IPS-18a (cell line): Measurements from ENCODE around the gene PERCC1.

ENCODE experiments used
- H3K27ac ChIP-seq: one replicate; pipeline ENCODE4 v1.5.1; 2013; ENCODE audit warnings: low read length
- H3K27me3 ChIP-seq: one replicate; pipeline ENCODE4 v1.6.1; 2013; ENCODE audit warnings: mild to moderate bottlenecking, low read length; ENCODE audit not compliant: control insufficient read depth, insufficient read depth
- H3K36me3 ChIP-seq: one replicate; pipeline ENCODE4 v1.6.1; 2013; ENCODE audit warnings: low read depth, low read length; ENCODE audit not compliant: control insufficient read depth
- H3K4me1 ChIP-seq: one replicate; pipeline ENCODE4 v1.6.1; 2013; ENCODE audit warnings: low read depth, low read length; ENCODE audit not compliant: control insufficient read depth
- H3K4me3 ChIP-seq: one replicate; pipeline ENCODE4 v1.5.1; 2013; ENCODE audit warnings: low read length
- H3K9ac ChIP-seq: one replicate; pipeline ENCODE4 v1.6.1; 2013; ENCODE audit warnings: mild to moderate bottlenecking, low read length, moderate library complexity
- H3K9me3 ChIP-seq: one replicate; pipeline ENCODE4 v1.6.1; 2013; ENCODE audit warnings: low read depth, low read length; ENCODE audit not compliant: control insufficient read depth

Gene PERCC1

DNA sequence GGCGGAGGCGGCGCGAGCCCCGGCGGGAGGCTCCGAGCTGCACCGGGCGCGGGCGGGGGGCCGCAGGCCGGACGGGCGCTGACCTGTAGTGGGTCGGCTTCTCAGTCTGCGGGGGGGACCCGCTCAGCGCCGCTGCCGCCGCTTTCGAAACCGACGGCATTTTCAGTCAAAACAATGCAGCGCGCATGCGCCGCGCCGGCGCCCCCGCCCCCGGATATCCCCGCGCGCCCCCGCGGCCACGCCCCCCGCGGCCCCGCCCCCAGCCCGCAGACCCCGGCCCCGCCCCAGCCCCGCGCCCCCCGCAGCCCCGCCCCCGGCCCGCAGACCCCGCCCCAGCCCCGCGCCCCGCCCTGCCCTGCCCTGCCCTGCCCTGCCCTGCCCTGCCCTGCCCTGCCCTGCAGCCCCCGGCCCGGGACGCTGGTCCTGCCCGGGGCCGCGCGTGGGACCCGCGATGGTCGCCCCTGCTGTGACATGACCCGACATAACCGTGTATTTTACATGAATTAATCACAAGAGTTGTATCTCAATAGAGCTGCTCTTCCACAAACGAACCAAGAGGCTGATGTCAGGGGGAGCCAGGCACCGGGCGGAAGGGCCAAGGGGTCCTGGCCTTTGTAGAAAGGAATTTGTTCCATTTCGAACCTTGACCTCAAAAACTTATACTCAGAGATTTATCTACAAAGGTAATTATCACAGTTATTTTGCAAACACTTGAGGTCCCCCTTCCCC, 16.2 kb upstream of the PERCC1 start, which contains the start of gene UNKL:
Gene UNKL (minus strand): TSS at position 173 of the 729 bp plus-strand sequence. CDS start 13 bp downstream, at position 160.
- Histone ChIP-seq H3K27ac (no peak within 1 kb of the TSS), H3K36me3 (no peaks in the 10 kb centered on the region), H3K9ac (peak within 1 kb of the TSS; percentile 22), H3K9me3 (no peaks in the 10 kb centered on the region), H3K4me3 (peak within 1 kb of the TSS; percentile 68), H3K4me1 (no peaks in the 10 kb centered on the region), H3K27me3 (no peaks in the 10 kb centered on the region)

DNA sequence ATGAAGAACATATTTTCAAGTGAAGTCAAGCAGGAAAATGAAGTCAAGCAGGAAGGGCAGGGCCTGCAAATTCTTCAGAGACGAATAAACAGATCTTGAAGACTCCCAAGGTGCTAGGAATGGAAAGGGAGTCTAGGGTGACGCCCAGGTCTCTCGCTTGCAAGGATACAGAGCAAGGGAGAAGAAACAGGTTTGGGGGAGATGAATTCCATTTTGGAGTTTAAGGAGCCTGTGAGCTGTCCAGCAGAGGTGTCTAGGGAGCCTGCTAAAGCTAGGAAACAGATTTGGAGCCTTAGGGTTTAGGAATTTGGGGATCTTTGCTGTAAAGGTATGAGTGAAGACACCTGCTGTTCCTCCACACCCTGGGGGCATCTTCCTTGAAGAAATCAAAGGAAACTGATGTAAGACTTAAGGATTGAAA, 14.3 kb upstream of the PERCC1 start:
- no peaks in the 10 kb centered on the region for H3K27me3 ChIP-seq
- H3K4me1 ChIP-seq, result no peaks in the 10 kb centered on the region
- H3K36me3 ChIP-seq, result no peaks in the 10 kb centered on the region
- H3K27ac ChIP-seq, result no peak overlapping the region
- no peak overlapping the region for H3K9ac ChIP-seq
- H3K9me3 ChIP-seq, result no peaks in the 10 kb centered on the region
- no peak overlapping the region for H3K4me3 ChIP-seq

GRCh38 chr16:1420111-1420539, 10.8 kb upstream of the PERCC1 start:
- H3K27ac ChIP-seq, result no peak overlapping the region
- H3K4me1 ChIP-seq, result no peaks in the 10 kb centered on the region
- H3K36me3 ChIP-seq, result no peaks in the 10 kb centered on the region
- no peaks in the 10 kb centered on the region for H3K27me3 ChIP-seq
- H3K9me3 ChIP-seq, result no peaks in the 10 kb centered on the region
- H3K4me3 ChIP-seq, result peak overlapping the region; percentile 79
- peak overlapping the region; percentile 76 for H3K9ac ChIP-seq

- no peak overlapping the region for H3K9ac ChIP-seq
- H3K4me1 ChIP-seq, result no peaks in the 10 kb centered on the region
Observed at GRCh38 chr16:1422076-1422475, 8.8 kb upstream of the PERCC1 start.

GRCh38 chr16:1424028-1424427, 6.8 kb upstream of the PERCC1 start:
- H3K36me3 ChIP-seq, result no peaks in the 10 kb centered on the region
- no peaks in the 10 kb centered on the region for H3K4me1 ChIP-seq
- no peaks in the 10 kb centered on the region for H3K27me3 ChIP-seq
- no peak overlapping the region for H3K4me3 ChIP-seq
- no peak overlapping the region for H3K27ac ChIP-seq
- no peaks in the 10 kb centered on the region for H3K9me3 ChIP-seq
- H3K9ac ChIP-seq, result no peak overlapping the region

More at GRCh38 chr16:1422076-1422475, 8.8 kb upstream of the PERCC1 start:
- no peak overlapping the region for H3K4me3 ChIP-seq
- no peaks in the 10 kb centered on the region for H3K27me3 ChIP-seq
- no peaks in the 10 kb centered on the region for H3K9me3 ChIP-seq
- no peaks in the 10 kb centered on the region for H3K36me3 ChIP-seq
- no peak overlapping the region for H3K27ac ChIP-seq

DNA sequence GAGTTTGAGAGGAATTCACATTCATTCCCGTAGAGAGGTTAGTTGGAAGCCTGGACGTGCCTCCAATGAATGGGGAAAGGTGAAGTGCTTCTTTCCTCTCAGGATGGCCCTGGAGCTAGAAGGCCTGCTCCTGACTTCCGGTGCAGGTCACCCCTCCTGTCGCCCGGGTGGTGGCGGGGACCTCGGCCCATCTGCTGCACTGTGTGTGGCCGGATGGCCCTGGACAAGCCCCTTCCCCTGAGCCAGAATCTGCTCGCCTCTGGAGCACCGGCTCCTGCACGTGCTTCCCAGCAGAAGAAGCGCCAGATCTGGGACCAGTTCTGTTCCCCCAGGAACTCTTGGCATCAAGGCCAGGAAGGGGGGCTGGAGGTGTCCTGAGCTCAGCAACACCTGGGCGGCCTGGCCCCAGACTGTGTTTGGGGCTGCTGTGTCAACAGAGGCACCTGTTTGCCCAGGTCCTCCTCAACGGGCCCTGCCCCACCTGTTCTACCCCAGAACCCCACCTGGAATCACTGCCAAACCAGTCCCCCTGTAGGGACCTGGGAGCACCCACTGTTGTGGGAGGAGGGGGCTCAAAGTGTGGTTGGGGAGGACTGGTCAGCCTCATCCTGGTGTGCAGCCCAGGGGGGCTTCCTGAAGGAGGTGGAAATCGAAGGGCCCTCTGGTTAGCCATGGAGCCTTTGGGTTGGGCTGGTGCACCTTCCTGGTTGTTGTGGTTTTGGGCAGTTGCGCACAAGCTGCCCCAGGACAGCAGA, 5.1 kb upstream of the PERCC1 start:
- no peaks in the 10 kb centered on the region for H3K4me1 ChIP-seq
- H3K27ac ChIP-seq, result no peak overlapping the region
- H3K27me3 ChIP-seq, result no peaks in the 10 kb centered on the region
- H3K36me3 ChIP-seq, result no peaks in the 10 kb centered on the region
- no peak overlapping the region for H3K9ac ChIP-seq
- no peaks in the 10 kb centered on the region for H3K9me3 ChIP-seq
- H3K4me3 ChIP-seq, result no peak overlapping the region

GRCh38 chr16:1426734-1427471, 4.0 kb upstream of the PERCC1 start:
- Histone ChIP-seq H3K27me3 (no peaks in the 10 kb centered on the region), H3K36me3 (no peaks in the 10 kb centered on the region), H3K9me3 (no peaks in the 10 kb centered on the region), H3K4me1 (no peaks in the 10 kb centered on the region), H3K9ac (no peak overlapping the region), H3K27ac (no peak overlapping the region), H3K4me3 (no peak overlapping the region)

DNA sequence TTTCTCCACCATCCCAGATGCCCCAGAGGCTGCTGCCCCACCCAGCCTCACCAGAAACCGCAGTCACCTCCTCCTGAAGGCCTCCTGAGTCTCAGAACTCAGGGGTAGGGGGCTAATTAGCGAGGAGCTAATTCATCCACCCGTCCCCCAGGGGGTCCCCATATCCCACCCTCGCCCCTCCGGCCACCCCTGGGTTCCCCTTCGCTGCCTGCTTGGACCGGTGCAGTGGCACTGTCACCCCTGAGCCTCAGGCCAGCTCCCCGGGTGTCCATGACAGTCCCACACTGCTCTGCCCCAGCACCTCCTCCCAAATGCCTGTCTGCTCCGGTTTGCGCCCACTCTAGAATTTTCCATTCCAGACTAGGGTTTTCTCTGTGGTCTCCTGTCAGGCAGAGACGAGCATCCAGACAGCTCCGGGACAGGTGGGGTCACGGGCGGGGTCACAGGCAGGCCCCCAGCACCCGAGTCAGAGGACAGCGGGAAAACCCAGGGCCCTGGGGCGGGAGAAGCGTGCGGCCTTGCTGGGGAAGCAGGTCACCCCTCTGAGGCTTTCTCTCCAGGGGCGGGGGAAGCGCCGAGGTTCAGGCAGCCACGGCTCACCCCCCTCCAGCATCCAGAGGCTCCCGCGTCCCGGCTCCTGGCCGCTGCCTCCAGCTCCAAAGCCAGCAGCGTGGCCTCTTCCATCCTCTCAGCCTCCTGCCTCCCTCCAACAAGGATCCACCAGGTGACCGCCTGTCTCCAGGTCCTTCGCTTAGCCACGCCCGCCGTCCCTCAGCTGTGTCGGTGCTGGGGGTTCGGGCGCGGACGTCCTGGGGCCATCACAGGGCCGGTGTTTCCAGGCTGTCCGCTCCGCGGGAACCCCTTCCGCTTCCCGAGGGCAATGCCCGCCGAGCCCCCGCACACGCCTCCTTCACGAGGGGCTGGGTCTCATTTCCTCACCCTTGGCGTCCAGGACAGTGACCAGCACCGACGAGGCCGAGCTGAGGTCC, 3.1 kb upstream of the PERCC1 start:
- Histone ChIP-seq H3K4me1 (no peaks in the 10 kb centered on the region), H3K9ac (no peak overlapping the region)

GRCh38 chr16:1428511-1428910, 2.4 kb upstream of the PERCC1 start:
- no peak overlapping the region for H3K9ac ChIP-seq
- H3K36me3 ChIP-seq, result no peaks in the 10 kb centered on the region
- no peak overlapping the region for H3K4me3 ChIP-seq
- H3K27me3 ChIP-seq, result no peaks in the 10 kb centered on the region
- no peaks in the 10 kb centered on the region for H3K4me1 ChIP-seq
- no peaks in the 10 kb centered on the region for H3K9me3 ChIP-seq
- H3K27ac ChIP-seq, result no peak overlapping the region

More for the DNA sequence above, 3.1 kb upstream of the PERCC1 start:
- H3K9me3 ChIP-seq, result no peaks in the 10 kb centered on the region
- H3K36me3 ChIP-seq, result no peaks in the 10 kb centered on the region
- no peak overlapping the region for H3K27ac ChIP-seq
- no peak overlapping the region for H3K4me3 ChIP-seq
- H3K27me3 ChIP-seq, result no peaks in the 10 kb centered on the region

DNA sequence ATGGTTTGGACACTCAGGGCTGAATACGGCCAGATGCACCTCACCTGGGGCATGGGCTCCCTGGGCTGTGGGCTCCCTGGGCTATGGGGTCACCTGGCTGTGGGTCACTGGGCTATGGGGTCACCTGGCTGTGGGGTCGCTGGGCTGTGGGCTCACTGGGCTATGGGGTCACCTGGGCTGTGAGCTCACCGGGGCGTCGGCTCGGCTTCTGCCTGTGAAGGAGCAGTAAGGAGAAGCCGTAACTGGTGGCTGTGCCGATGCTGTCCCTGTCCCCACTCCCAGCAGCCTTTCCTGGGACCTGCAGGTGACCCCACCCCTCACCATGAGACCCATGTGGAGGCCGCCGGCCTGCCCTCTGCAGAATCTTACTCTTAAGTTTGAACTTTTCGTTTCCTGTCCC, 1.9 kb upstream of the PERCC1 start:
- H3K4me1 ChIP-seq, result no peaks in the 10 kb centered on the region
- H3K27ac ChIP-seq, result no peak overlapping the region

More for the DNA sequence above, 1.9 kb upstream of the PERCC1 start:
- Histone ChIP-seq H3K4me3 (no peak overlapping the region), H3K36me3 (no peaks in the 10 kb centered on the region), H3K9ac (no peak overlapping the region), H3K27me3 (no peaks in the 10 kb centered on the region), H3K9me3 (no peaks in the 10 kb centered on the region)
